Gastroesophageal sphincter (tissue), 4 donors: Measurements from ENCODE around the gene STAP2. TPM values are rescaled to one million over a fixed set of nuclear protein-coding genes. Genes with fewer than 3 reads are reported as not detected.

Experiments used
- ATAC-seq: fragments of 150-250 bp; one replicate; pipeline ENCODE4 v1.9.1; 2016; ENCODE audit warnings: mild to moderate bottlenecking, moderate library complexity
- H3K27ac ChIP-seq, 4 donors: fragments of 200-600 bp; sonication (generic) in 3 of 4; 1 replicate in 3 of 4; 2 replicates in 1 of 4; pipeline ENCODE4 v1.5.1; 2016 to 2019
- H3K27me3 ChIP-seq: fragments of 200-600 bp; sonication (generic); one replicate; pipeline ENCODE4 v1.5.1; 2019
- H3K36me3 ChIP-seq, 2 donors: fragments of 200-600 bp; sonication (generic); one replicate each; pipeline ENCODE4 v1.5.1; 2019; ENCODE audit warnings: control low read depth in 1 of 2
- H3K4me1 ChIP-seq, 3 donors: fragments of 200-600 bp; sonication (generic); 1 replicate in 2 of 3; 2 replicates in 1 of 3; pipeline ENCODE4 v1.5.1; 2016 to 2019; ENCODE audit warnings: control low read depth in 2 of 3
- H3K4me3 ChIP-seq, 2 donors: fragments of 200-600 bp; sonication (generic); one replicate each; pipeline ENCODE4 v1.5.1; 2019; ENCODE audit warnings: mild to moderate bottlenecking in 1 of 2, moderate library complexity in 1 of 2
- H3K9me3 ChIP-seq, 3 donors: fragments of 200-600 bp; sonication (generic); one replicate each; pipeline ENCODE4 v1.5.1; 2017 to 2019; ENCODE audit warnings: control low read depth in 2 of 3
- CTCF ChIP-seq, 4 experiments: fragments of 200-600 bp in 2 of 4; fragments of 450-650 bp in 2 of 4; sonication (generic) in 1 of 4; IDR thresholded peaks; one replicate each; pipeline ENCODE4 v1.5.1; 2017 to 2019; ENCODE audit warnings: antibody characterized with exemption in 4 of 4, mild to moderate bottlenecking in 2 of 4, moderate library complexity in 2 of 4
- EP300 ChIP-seq: sonication (generic); formaldehyde crosslinking; IDR thresholded peaks from one replicate; pipeline ENCODE4 v1.6.1; 2017; ENCODE audit warnings: antibody characterized with exemption, mild to moderate bottlenecking
- POLR2A ChIP-seq, 2 donors: fragments of 450-650 bp; IDR thresholded peaks; one replicate each; pipeline ENCODE4 v1.6.1; 2017; ENCODE audit warnings: antibody characterized with exemption in 2 of 2, mild to moderate bottlenecking in 2 of 2, moderate library complexity in 1 of 2
- POLR2AphosphoS5 ChIP-seq: sonication (generic); formaldehyde crosslinking; IDR thresholded peaks from one replicate; pipeline ENCODE4 v1.6.1; 2017; ENCODE audit warnings: antibody characterized with exemption
- WGBS, 2 donors: methylation state at CpG; one replicate each; pipeline ENCODE4 v1.1.5; 2018; ENCODE audit warnings: low coverage in 1 of 2; 5-methylcytosine and 5-hydroxymethylcytosine counted together
- total RNA-seq, 4 donors: library from RNA; depleted of rRNA; stranded (reverse); fragments of >200 nt; gene quantifications; one replicate each; pipeline ENCODE4 v1.1.0, GENCODE V29; 2016

Gene STAP2
- total RNA-seq, 4 donors from 2014 or later: 1.4 to 5.6 (median 4.9) TPM; not detected in 1

- H3K27me3 ChIP-seq: no peaks in the 10 kb centered on the region
- no peak for ATAC-seq
- TF ChIP-seq POLR2AphosphoS5 (no peak), POLR2A (IDR thresholded peaks at IDR 0.05) (no peak), EP300 (no peak), CTCF (IDR thresholded peaks at IDR 0.05) (no peak)
- WGBS, 2 donors: 92% methylated on average over 4 of the region's 10 CpGs; no CpG with 5 or more reads in 1 of the 2 donors
- peaks cover 0 to 54% of the 10 kb centered on the region in 2 donors for H3K36me3 ChIP-seq
- H3K27ac ChIP-seq: peak overlapping the region in 2 of 4 donors; percentile 72 to 87
- H3K4me1 ChIP-seq: peaks cover 0 to 52% (median 49%) of the 10 kb centered on the region in 3 donors
- no peak overlapping the region for H3K4me3 ChIP-seq
- H3K9me3 ChIP-seq: no peaks in the 10 kb centered on the region
Observed at GRCh38 chr19:4367336-4367723, 28.7 kb upstream of the STAP2 start.

GRCh38 chr19:4366666-4367335, 28.2 kb upstream of the STAP2 start:
- WGBS, 2 donors: 75 to 81% methylated on average over 2 to 5 of the region's 16 CpGs
- Histone ChIP-seq H3K27me3 (no peaks in the 10 kb centered on the region), H3K4me1 (peaks cover 0 to 49% (median 44%) of the 10 kb centered on the region in 3 donors), H3K36me3 (peaks cover 0 to 59% of the 10 kb centered on the region in 2 donors), H3K4me3 (no peak overlapping the region), H3K27ac (peak overlapping the region in 2 of 4 donors; percentile 14 to 87), H3K9me3 (no peaks in the 10 kb centered on the region)
- TF ChIP-seq EP300 (no peak), CTCF (IDR thresholded peaks at IDR 0.05) (no peak), POLR2A (IDR thresholded peaks at IDR 0.05) (no peak), POLR2AphosphoS5 (no peak)
- no peak for ATAC-seq

GRCh38 chr19:4365791-4366665, 27.4 kb upstream of the STAP2 start:
- Histone ChIP-seq H3K27ac (peak overlapping the region in 1 of 4 donors; percentile 14), H3K4me3 (no peak overlapping the region), H3K36me3 (peaks cover 0 to 67% of the 10 kb centered on the region in 2 donors), H3K9me3 (no peaks in the 10 kb centered on the region), H3K27me3 (no peaks in the 10 kb centered on the region), H3K4me1 (peaks cover 0 to 49% (median 36%) of the 10 kb centered on the region in 3 donors)
- TF ChIP-seq EP300: no peak
- no peak for TF ChIP-seq POLR2A (IDR thresholded peaks at IDR 0.05)
- no peak for TF ChIP-seq POLR2AphosphoS5
- TF ChIP-seq CTCF (IDR thresholded peaks at IDR 0.05): no peak
- no peak for ATAC-seq
- 60% methylated on average over 1 of the region's 19 CpGs; no CpG with 5 or more reads in 1 of the 2 donors for WGBS, 2 donors

GRCh38 chr19:4365341-4365740, 26.7 kb upstream of the STAP2 start:
- peak overlapping the region in 1 of 4 donors; percentile 14 for H3K27ac ChIP-seq
- H3K4me1 ChIP-seq: peaks cover 0 to 49% (median 29%) of the 10 kb centered on the region in 3 donors
- no peak overlapping the region for H3K4me3 ChIP-seq
- no peaks in the 10 kb centered on the region for H3K27me3 ChIP-seq
- no CpG with 5 or more reads among the region's 16 CpGs for WGBS, 2 donors
- ATAC-seq: no peak
- no peak for TF ChIP-seq CTCF (IDR thresholded peaks at IDR 0.05)
- H3K9me3 ChIP-seq: no peaks in the 10 kb centered on the region
- peaks cover 0 to 74% of the 10 kb centered on the region in 2 donors for H3K36me3 ChIP-seq
